K562 (cell line): ENCODE results near the gene CNDP2. TPM values are rescaled to one million over a fixed set of nuclear protein-coding genes. Genes with fewer than 3 reads are reported as not detected.

Experiments
- ATAC-seq: fragments of 200-7000 bp; cut with Tn5 transposase; 3 replicates; pipeline ENCODE4 v1.9.1; 2020; ENCODE audit warnings: moderate library complexity
- BruUV-seq: library from RNA; stranded (reverse); fragments of 400-500 nt; replicated peaks from 2 replicates; lab custom pipeline; 2021; lab: Mats Ljungman, UMichigan
- CTCF ChIA-PET: fragments of 300-600 bp; formaldehyde crosslinking; extraction: SDS; loops from one replicate; lab custom pipeline; 2021; ENCODE audit warnings: low intra/inter-chr PET ratio; lab: Yijun Ruan, JAX
- POLR2A ChIA-PET: fragments of 300-600, 350-650 bp; sonication (Branson Sonifier 250); formaldehyde crosslinking; extraction: SDS; loops from one replicate; lab custom pipeline; 2021; ENCODE audit warnings: antibody characterized with exemption, inconsistent platforms; lab: Yijun Ruan, JAX
- DNase-seq, 4 experiments: peaks; one replicate each; pipeline versions ENCODE4 v3.0.0 to v3.0.0-alpha.2; 2011 to 2018; ENCODE audit warnings: low spot score in 3 of 4, mixed read lengths in 3 of 4; ENCODE audit errors: extremely low read depth in 1 of 4
- FAIRE-seq: peaks from 2 replicates; lab custom pipeline; 2011; peaks lifted over from hg19 to GRCh38; lab: Jason Lieb, UNC
- H2AFZ ChIP-seq: 2 replicates; pipeline ENCODE4 v1.6.0; 2011; ENCODE audit warnings: low read depth, low read length, control low read depth, inconsistent platforms
- H3K27ac ChIP-seq: fragments of 200-600 bp; 3 replicates; pipeline ENCODE4 v1.8.0; 2011; ENCODE audit warnings: low read depth, mild to moderate bottlenecking, control low read depth, inconsistent platforms, low read length, moderate library complexity, mixed read lengths; ENCODE audit errors: extremely low read depth
- H3K27me3 ChIP-seq, 2 experiments: fragments of 300-600 bp in 1 of 2; 2 replicates in 1 of 2; 3 replicates in 1 of 2; pipeline versions ENCODE4 v1.6.0 to v1.8.0; 2011; ENCODE audit warnings: inconsistent platforms in 2 of 2, low read length in 2 of 2, mild to moderate bottlenecking in 1 of 2, mixed read lengths in 1 of 2, moderate library complexity in 1 of 2; ENCODE audit not compliant: control insufficient read depth in 2 of 2, insufficient read depth in 2 of 2
- H3K36me3 ChIP-seq: fragments of 300-600 bp; 3 replicates; pipeline ENCODE4 v1.8.0; 2011; ENCODE audit warnings: mild to moderate bottlenecking, low read length, inconsistent platforms; ENCODE audit not compliant: control insufficient read depth, insufficient read depth
- H3K4me1 ChIP-seq, 2 experiments: fragments of 200-600 bp in 1 of 2; replicated peaks in 1 of 2; 2 replicates in 1 of 2; 3 replicates in 1 of 2; pipeline versions ENCODE4 v1.5.1 to v1.8.0; 2011; ENCODE audit warnings: inconsistent platforms in 2 of 2, low read length in 2 of 2, mild to moderate bottlenecking in 1 of 2, mixed read lengths in 1 of 2, moderate library complexity in 1 of 2; ENCODE audit not compliant: control insufficient read depth in 2 of 2, insufficient read depth in 2 of 2
- H3K4me2 ChIP-seq: 2 replicates; pipeline ENCODE4 v1.6.1; 2011; ENCODE audit warnings: low read length, control low read depth, inconsistent platforms, mixed read lengths; ENCODE audit not compliant: insufficient read depth
- H3K4me3 ChIP-seq: fragments of 200-600 bp; sonication (generic), shearing (Covaris generic); 2 replicates; pipeline ENCODE4 v1.5.1; 2016; ENCODE audit warnings: control low read depth, inconsistent platforms
- H3K79me2 ChIP-seq: fragments of 200-600 bp; 3 replicates; pipeline ENCODE4 v1.8.0; 2011; ENCODE audit warnings: low read length, inconsistent platforms; ENCODE audit not compliant: control insufficient read depth, insufficient read depth
- H3K9ac ChIP-seq, 2 experiments: 2 replicates each; pipeline versions ENCODE4 v1.6.0 to v1.6.1; 2011; ENCODE audit warnings: low read depth in 2 of 2, low read length in 2 of 2, control low read depth in 1 of 2, inconsistent platforms in 1 of 2, mild to moderate bottlenecking in 1 of 2, mixed read lengths in 1 of 2; ENCODE audit not compliant: insufficient read depth in 1 of 2
- H3K9me1 ChIP-seq: one replicate; pipeline ENCODE4 v1.6.0; 2011; ENCODE audit warnings: inconsistent platforms, mild to moderate bottlenecking, low read length, moderate library complexity; ENCODE audit not compliant: control insufficient read depth, insufficient read depth
- H3K9me3 ChIP-seq: replicated peaks from 2 replicates; pipeline ENCODE4 v1.5.1; 2011; ENCODE audit warnings: low read depth, low read length, inconsistent platforms; ENCODE audit not compliant: control insufficient read depth, insufficient read depth
- H4K20me1 ChIP-seq: replicated peaks from 2 replicates; pipeline ENCODE4 v1.6.1; 2011; ENCODE audit warnings: low read length, inconsistent platforms, mixed read lengths; ENCODE audit not compliant: control insufficient read depth, insufficient read depth
- BRF1 ChIP-seq: IDR thresholded peaks from 3 replicates; pipeline ENCODE4 v1.6.1; 2011; ENCODE audit warnings: borderline replicate concordance, mild to moderate bottlenecking; ENCODE audit not compliant: insufficient read length; ENCODE audit errors: extremely low read depth
- CBX2 ChIP-seq: fragments of 200-600 bp; sonication (generic); IDR thresholded peaks from one replicate; pipeline ENCODE4 v1.6.1; 2012; ENCODE audit warnings: mild to moderate bottlenecking, low read length, inconsistent platforms; ENCODE audit not compliant: insufficient read depth, poor library complexity, severe bottlenecking
- HNRNPLL ChIP-seq: fragments of 200-400 bp; formaldehyde crosslinking; IDR thresholded peaks from 2 replicates; pipeline ENCODE4 v1.6.1; 2017; ENCODE audit warnings: low read length, low read depth, mild to moderate bottlenecking; ENCODE audit not compliant: poor library complexity, severe bottlenecking
- POLR2AphosphoS5 ChIP-seq: IDR thresholded peaks from 2 replicates; pipeline ENCODE4 v1.6.1; 2011; ENCODE audit warnings: mild to moderate bottlenecking, low read depth, low read length, moderate library complexity; ENCODE audit not compliant: control insufficient read depth, insufficient read depth
- POLR2B ChIP-seq: fragments of 450-650 bp; IDR thresholded peaks from 2 replicates; pipeline ENCODE4 v1.6.1; 2018; ENCODE audit warnings: low read depth; ENCODE audit not compliant: partially characterized antibody
- RBBP5 ChIP-seq: fragments of 200-600 bp; sonication (generic); IDR thresholded peaks from 2 replicates; pipeline ENCODE4 v1.6.1; 2012; ENCODE audit warnings: borderline replicate concordance, mild to moderate bottlenecking, low read length, control low read depth, inconsistent platforms; ENCODE audit not compliant: insufficient read depth, poor library complexity, severe bottlenecking
- SAFB ChIP-seq: fragments of 200-400 bp; formaldehyde crosslinking; IDR thresholded peaks from 2 replicates; pipeline ENCODE4 v1.6.1; 2017; ENCODE audit warnings: low read depth, low read length, borderline replicate concordance
- SREBF2 ChIP-seq: sonication (generic); formaldehyde crosslinking; IDR thresholded peaks from 2 replicates; pipeline ENCODE4 v1.4.0; 2020; ENCODE audit warnings: mild to moderate bottlenecking, missing genetic modification reagents
- TGIF2 ChIP-seq: sonication (generic); formaldehyde crosslinking; IDR thresholded peaks from 2 replicates; pipeline ENCODE4 v1.8.1; 2022; ENCODE audit warnings: mild to moderate bottlenecking, missing genetic modification reagents, moderate library complexity
- ZKSCAN1 ChIP-seq: fragments of 150-350 bp; IDR thresholded peaks from 2 replicates; pipeline ENCODE4 v1.6.1; 2016; ENCODE audit warnings: low read depth, low read length
- ZNF12 ChIP-seq: sonication (generic); formaldehyde crosslinking; IDR thresholded peaks from 2 replicates; pipeline ENCODE4 v1.4.0; 2020; ENCODE audit warnings: mild to moderate bottlenecking, missing genetic modification reagents
- ZNF140 ChIP-seq: fragments of 250-450 bp; sonication (Bioruptor Pico); IDR thresholded peaks from 2 replicates; pipeline ENCODE4 v1.8.0; 2021; ENCODE audit warnings: moderate library complexity, mild to moderate bottlenecking, inconsistent platforms
- ZNF282 ChIP-seq: sonication (generic); formaldehyde crosslinking; IDR thresholded peaks from 2 replicates; pipeline ENCODE4 v1.8.1; 2023; ENCODE audit warnings: missing genetic modification reagents
- ZNF384 ChIP-seq: IDR thresholded peaks from 2 replicates; pipeline ENCODE4 v1.6.1; 2012; ENCODE audit warnings: low read depth, low read length, improper control_type of control experiment
- WGBS: fragments of 100-300 bp; shearing (Covaris generic); methylation state at CpG from one replicate; pipeline ENCODE4 v1.1.6; 2016; ENCODE audit warnings: low coverage, mixed read lengths; ENCODE audit not compliant: insufficient coverage; ENCODE audit errors: missing lambda C conversion rate; 5-methylcytosine and 5-hydroxymethylcytosine counted together
- in situ Hi-C: fragments of 300-500 bp; cut with MboI; formaldehyde crosslinking; loops from 4 replicates; pipeline ENCODE4 v1.15.0; 2018; ENCODE audit warnings: inconsistent platforms, mixed read lengths
- intact Hi-C: fragments of 100-400 bp; cut with micrococcal nuclease; formaldehyde crosslinking; loops from 2 replicates; pipeline ENCODE4 v1.14.2; 2022
- polyA plus RNA-seq, 8 experiments: library from polyadenylated mRNA; depleted of rRNA in 4 of 8; stranded (reverse) in 5 of 8; unstranded in 3 of 8; fragments of >200 nt; fragmentation: Nextera tagmentation in 2 of 8; fragmentation: Illumina TruSeq in 1 of 8; extraction: Ambion mirVana in 2 of 8; extraction: Trizol in 1 of 8; gene quantifications; 2 replicates each; pipeline versions ENCODE4 v1.2.1 to v1.2.3, GENCODE V29; 2011 to 2014; ENCODE audit warnings: inconsistent platforms in 1 of 8, missing spikeins in 1 of 8
- total RNA-seq, 7 experiments: library from RNA; depleted of rRNA in 6 of 7; stranded (reverse); fragments of >200 nt in 6 of 7; fragmentation: Illumina TruSeq in 2 of 7; extraction: Trizol in 2 of 7; gene quantifications; 2 replicates each; pipeline versions ENCODE4 v1.2.1 to v1.2.3, GENCODE V29; 2011 to 2021; ENCODE audit warnings: low replicate concordance in 1 of 7
- TF ChIP-seq, protein P1 (sequence below): sonication (generic); formaldehyde crosslinking; IDR thresholded peaks from 2 replicates; pipeline ENCODE4 v1.4.0; 2020; ENCODE audit warnings: mild to moderate bottlenecking, missing genetic modification reagents
- TF ChIP-seq, protein P2 (sequence below): fragments of 200-800 bp; sonication (Bioruptor generic); IDR thresholded peaks from 2 replicates; pipeline ENCODE4 v1.6.1; 2017; ENCODE audit warnings: missing genetic modification characterization, missing compliant biosample characterization
- TF ChIP-seq, protein P3 (sequence below): IDR thresholded peaks from 2 replicates; pipeline ENCODE4 v1.6.1; 2014; ENCODE audit warnings: antibody characterized with exemption

The CNDP2 gene
- total and polyA plus RNA-seq, 9 of the 15 experiments (the other 6 are each of a cell fraction or from before 2014, with no cell fraction given) = 34.1 to 128 (median 53.8) TPM

DNA sequence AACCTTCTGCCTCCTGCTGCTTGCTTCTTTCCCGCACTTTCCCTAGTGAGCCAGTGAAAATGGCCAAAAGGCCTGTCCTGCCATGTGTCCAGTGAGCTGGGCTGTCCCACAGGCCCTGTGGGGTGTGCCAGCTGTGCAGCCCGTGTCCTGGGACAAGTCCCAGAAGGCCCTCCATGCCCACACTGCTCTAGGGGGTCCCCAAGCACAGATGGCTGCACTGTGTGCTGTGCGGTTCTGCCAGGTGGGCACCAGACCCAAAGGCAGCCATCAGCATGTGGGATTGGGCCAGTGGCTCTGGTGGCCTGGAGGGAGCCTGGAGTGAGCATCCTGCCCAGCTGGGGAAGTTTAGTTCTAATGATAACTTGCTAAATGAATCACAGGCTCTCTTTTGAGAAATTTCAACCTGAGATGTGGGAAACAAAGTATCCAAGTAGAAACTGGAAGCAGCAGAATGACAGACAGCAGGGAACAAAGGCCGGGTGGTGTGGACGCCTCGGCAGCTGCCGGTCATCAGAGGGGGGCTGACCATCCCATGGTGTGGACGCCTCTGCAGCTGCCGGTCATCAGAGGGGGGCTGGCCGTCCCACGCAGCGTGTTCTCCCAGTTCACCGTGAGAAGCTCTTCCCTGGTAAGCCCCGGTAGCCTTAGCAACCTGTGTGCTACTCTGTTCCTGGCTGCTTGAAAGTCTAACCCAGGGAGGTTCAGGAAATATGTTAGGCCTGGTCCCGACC, 9.9 kb upstream of the CNDP2 start:
- in situ Hi-C loops (no loop called here), intact Hi-C loops (no loop called here)
- DNase-seq (no peak), ATAC-seq (no peak), FAIRE-seq (no peak)
- Histone ChIP-seq H4K20me1 (no peaks in the 10 kb centered on the region), H3K9me1 (no peaks in the 10 kb centered on the region), H3K9me3 (no peaks in the 10 kb centered on the region), H3K4me3 (no peak overlapping the region), H3K27me3 (no peaks in the 10 kb centered on the region), H3K9ac (0 out of 4 replicates have a peak overlapping the region, but pooled peaks of 1 of the 2 experiments have one; percentile 26), H3K79me2 (no peaks in the 10 kb centered on the region), H3K4me1 (peaks cover 11 to 12% of the 10 kb centered on the region in 2 experiments; a peak in 3 of 5 replicates), H3K27ac (no peak overlapping the region), H3K4me2 (no peak overlapping the region), H2AFZ (no peak overlapping the region), H3K36me3 (no peaks in the 10 kb centered on the region)
- ChIA-PET POLR2A (interaction anchor here (0.6 to 0.7 kb wide), 2 partner anchors 27 to 316 kb away, joined by 3 read pairs; no protein-coding TSS in a partner anchor), CTCF (no interaction called here)
- 66% methylated on average over 15 of the region's 15 CpGs for whole genome bisulfite sequencing
- no TSS peak for BruUV-seq
- TF ChIP-seq SAFB (no peak), ZNF282 (CRISPR knock-in tag) (no peak), TGIF2 (CRISPR knock-in tag) (no peak), HNRNPLL (no peak), BRF1 (no peak), CBX2 (no peak), ZKSCAN1 (no peak), POLR2B (no peak), SREBF2 (CRISPR knock-in tag) (no peak), RBBP5 (no peak), ZNF140 (no peak), ZNF12 (CRISPR knock-in tag) (no peak), ZNF384 (no peak), POLR2AphosphoS5 (no peak)
- TF ChIP-seq, protein P1, sequence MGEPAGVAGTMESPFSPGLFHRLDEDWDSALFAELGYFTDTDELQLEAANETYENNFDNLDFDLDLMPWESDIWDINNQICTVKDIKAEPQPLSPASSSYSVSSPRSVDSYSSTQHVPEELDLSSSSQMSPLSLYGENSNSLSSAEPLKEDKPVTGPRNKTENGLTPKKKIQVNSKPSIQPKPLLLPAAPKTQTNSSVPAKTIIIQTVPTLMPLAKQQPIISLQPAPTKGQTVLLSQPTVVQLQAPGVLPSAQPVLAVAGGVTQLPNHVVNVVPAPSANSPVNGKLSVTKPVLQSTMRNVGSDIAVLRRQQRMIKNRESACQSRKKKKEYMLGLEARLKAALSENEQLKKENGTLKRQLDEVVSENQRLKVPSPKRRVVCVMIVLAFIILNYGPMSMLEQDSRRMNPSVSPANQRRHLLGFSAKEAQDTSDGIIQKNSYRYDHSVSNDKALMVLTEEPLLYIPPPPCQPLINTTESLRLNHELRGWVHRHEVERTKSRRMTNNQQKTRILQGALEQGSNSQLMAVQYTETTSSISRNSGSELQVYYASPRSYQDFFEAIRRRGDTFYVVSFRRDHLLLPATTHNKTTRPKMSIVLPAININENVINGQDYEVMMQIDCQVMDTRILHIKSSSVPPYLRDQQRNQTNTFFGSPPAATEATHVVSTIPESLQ (CRISPR knock-in tag) = no peak
- TF ChIP-seq, protein P2, sequence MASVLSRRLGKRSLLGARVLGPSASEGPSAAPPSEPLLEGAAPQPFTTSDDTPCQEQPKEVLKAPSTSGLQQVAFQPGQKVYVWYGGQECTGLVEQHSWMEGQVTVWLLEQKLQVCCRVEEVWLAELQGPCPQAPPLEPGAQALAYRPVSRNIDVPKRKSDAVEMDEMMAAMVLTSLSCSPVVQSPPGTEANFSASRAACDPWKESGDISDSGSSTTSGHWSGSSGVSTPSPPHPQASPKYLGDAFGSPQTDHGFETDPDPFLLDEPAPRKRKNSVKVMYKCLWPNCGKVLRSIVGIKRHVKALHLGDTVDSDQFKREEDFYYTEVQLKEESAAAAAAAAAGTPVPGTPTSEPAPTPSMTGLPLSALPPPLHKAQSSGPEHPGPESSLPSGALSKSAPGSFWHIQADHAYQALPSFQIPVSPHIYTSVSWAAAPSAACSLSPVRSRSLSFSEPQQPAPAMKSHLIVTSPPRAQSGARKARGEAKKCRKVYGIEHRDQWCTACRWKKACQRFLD = no peak
- TF ChIP-seq, protein P3, sequence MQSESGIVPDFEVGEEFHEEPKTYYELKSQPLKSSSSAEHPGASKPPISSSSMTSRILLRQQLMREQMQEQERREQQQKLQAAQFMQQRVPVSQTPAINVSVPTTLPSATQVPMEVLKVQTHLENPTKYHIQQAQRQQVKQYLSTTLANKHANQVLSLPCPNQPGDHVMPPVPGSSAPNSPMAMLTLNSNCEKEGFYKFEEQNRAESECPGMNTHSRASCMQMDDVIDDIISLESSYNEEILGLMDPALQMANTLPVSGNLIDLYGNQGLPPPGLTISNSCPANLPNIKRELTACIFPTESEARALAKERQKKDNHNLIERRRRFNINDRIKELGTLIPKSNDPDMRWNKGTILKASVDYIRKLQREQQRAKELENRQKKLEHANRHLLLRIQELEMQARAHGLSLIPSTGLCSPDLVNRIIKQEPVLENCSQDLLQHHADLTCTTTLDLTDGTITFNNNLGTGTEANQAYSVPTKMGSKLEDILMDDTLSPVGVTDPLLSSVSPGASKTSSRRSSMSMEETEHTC = no peak
